Left ventricle myocardium inferior (tissue), 1 donor: ENCODE measurements around the gene RFTN1. TPM values are rescaled to one million over a fixed set of nuclear protein-coding genes. Genes with fewer than 3 reads are reported as not detected.
A peak's percentile ranks its signal among the peaks of the same experiment; 100 is the strongest.

Experiments
- DNase-seq: peaks from one replicate; pipeline ENCODE4 v3.0.0-alpha.2; 2020
- H3K27ac ChIP-seq: fragments of 200-600 bp; replicated peaks from 2 replicates; pipeline ENCODE4 v1.8.0; 2021
- H3K27me3 ChIP-seq: fragments of 200-600 bp; 2 replicates; pipeline ENCODE4 v1.8.0; 2021; ENCODE audit warnings: low read depth
- H3K36me3 ChIP-seq: fragments of 200-600 bp; 2 replicates; pipeline ENCODE4 v1.8.0; 2021
- H3K4me1 ChIP-seq: fragments of 200-600 bp; 2 replicates; pipeline ENCODE4 v1.8.0; 2021
- H3K4me3 ChIP-seq: fragments of 200-600 bp; 2 replicates; pipeline ENCODE4 v1.8.0; 2021; ENCODE audit warnings: mild to moderate bottlenecking, moderate library complexity
- H3K9me3 ChIP-seq: fragments of 200-600 bp; replicated peaks from 2 replicates; pipeline ENCODE4 v1.8.0; 2021
- intact Hi-C: fragments of 100-400 bp; cut with micrococcal nuclease; formaldehyde crosslinking; loops from one replicate; pipeline ENCODE4 v1.11.0; 2022
- total RNA-seq: library from RNA; stranded (reverse); fragmentation: NEBNext Ultra II Directional; extraction: Animal tissue kit (Norgen Biotek cat#: 25700); gene quantifications from one replicate; pipeline ENCODE4 v1.2.1, GENCODE V29; 2021
- TF ChIP-seq, protein P1 (sequence below): fragments of 200-600 bp; IDR thresholded peaks from 2 replicates; pipeline ENCODE4 v1.8.0; 2021; ENCODE audit warnings: antibody characterized with exemption, mild to moderate bottlenecking, borderline replicate concordance
- donor health status: DM: no; HTN: yes; CAD: no; lungs with severe emphysema.

Gene RFTN1
- total RNA-seq, 1 donor from 2014 or later, result 22.9 TPM

DNA sequence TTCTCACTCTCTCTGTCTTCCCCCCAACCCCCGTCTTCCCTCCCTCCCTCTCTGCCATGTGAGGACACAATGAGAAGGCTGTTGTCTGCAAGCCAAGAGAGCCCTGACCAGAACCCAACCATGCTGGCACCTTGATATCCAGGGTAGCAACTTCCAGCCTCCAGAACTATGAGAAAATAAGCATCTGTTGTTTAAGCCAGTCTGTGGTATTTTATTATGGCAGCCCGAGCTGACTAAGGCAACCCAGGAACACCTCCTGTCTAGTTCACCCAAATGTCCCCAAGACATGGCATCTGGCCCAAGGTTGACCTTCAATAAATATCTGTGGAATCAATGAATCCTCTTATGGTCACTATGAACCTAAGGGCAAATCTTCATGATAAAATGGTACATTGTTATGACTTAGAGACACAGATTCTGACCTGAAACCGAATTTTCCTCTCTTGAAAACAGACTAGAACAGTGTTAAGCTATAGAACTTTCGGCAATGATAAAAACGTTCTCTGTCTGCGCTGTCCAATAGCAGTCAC lies 26.5 kb downstream of the RFTN1 start:
- H3K27ac ChIP-seq, result no peak overlapping the region
- H3K4me3 ChIP-seq, result no peak overlapping the region
- intact Hi-C loops, result no loop called here
- TF ChIP-seq, protein P1, sequence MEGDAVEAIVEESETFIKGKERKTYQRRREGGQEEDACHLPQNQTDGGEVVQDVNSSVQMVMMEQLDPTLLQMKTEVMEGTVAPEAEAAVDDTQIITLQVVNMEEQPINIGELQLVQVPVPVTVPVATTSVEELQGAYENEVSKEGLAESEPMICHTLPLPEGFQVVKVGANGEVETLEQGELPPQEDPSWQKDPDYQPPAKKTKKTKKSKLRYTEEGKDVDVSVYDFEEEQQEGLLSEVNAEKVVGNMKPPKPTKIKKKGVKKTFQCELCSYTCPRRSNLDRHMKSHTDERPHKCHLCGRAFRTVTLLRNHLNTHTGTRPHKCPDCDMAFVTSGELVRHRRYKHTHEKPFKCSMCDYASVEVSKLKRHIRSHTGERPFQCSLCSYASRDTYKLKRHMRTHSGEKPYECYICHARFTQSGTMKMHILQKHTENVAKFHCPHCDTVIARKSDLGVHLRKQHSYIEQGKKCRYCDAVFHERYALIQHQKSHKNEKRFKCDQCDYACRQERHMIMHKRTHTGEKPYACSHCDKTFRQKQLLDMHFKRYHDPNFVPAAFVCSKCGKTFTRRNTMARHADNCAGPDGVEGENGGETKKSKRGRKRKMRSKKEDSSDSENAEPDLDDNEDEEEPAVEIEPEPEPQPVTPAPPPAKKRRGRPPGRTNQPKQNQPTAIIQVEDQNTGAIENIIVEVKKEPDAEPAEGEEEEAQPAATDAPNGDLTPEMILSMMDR, result no peak
- peaks cover 40% of the 10 kb centered on the region for H3K36me3 ChIP-seq
- no peaks in the 10 kb centered on the region for H3K9me3 ChIP-seq
- no peaks in the 10 kb centered on the region for H3K27me3 ChIP-seq
- no peak for DNase-seq
- peaks cover 59% of the 10 kb centered on the region for H3K4me1 ChIP-seq

DNA sequence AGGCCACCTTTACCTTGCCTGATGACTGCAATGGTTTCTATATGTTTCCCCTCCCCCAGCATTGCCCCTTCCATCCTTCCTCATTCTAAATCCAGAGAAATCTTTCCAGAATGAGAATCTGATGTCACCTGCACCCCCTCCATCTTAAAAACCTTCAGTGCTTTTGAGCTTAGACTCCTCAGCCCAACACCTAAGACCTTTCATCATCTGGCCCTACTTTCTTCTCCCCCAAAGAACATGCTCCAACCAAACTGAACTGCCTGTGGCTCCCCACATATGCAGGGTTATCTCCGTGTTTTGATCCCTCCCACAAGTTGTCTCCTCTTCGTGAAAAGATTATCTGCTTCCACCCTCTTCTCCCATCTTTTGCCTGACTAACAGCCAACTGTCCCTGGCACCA lies 27.3 kb downstream of the RFTN1 start:
- peaks cover 67% of the 10 kb centered on the region for H3K4me1 ChIP-seq
- no peaks in the 10 kb centered on the region for H3K9me3 ChIP-seq
- DNase-seq, result no peak
- peaks cover 32% of the 10 kb centered on the region for H3K36me3 ChIP-seq
- H3K4me3 ChIP-seq, result no peak overlapping the region
- intact Hi-C loops, result no loop called here
- H3K27me3 ChIP-seq, result no peaks in the 10 kb centered on the region
- TF ChIP-seq, protein P1, result no peak
- H3K27ac ChIP-seq, result peak overlapping the region; percentile 58

DNA sequence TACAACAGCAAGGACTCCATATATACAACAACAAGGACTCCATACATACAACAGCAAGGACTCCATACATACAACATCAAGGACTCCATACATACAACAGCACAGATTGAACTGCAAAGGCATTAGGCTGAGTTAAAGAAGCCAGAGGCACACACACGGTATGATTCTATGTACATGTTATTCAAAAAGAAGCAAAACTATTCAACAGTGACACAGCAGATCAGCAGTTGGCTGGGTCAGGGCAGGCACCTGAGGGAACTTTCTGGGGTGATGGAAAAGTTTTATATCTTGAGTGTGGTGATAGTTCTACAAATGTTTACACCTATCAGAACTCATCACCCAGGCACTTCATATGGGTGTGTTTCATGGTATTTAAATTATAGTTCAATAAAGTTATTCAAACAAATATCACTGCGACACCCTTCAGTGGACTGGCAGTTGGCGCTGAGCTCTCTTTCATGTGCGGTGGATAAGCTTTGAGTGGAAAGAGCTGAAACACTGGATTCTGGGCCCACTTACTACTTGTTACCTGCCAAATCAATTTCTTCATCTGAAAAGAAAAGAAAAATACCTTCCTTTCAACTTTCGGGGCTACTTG lies 28.0 kb downstream of the RFTN1 start:
- H3K9me3 ChIP-seq, result no peaks in the 10 kb centered on the region
- peak overlapping the region; percentile 58 for H3K27ac ChIP-seq
- no peaks in the 10 kb centered on the region for H3K27me3 ChIP-seq
- no peak for DNase-seq
- intact Hi-C loops, result no loop called here
- H3K4me3 ChIP-seq, result no peak overlapping the region
- peaks cover 69% of the 10 kb centered on the region for H3K4me1 ChIP-seq
- H3K36me3 ChIP-seq, result peaks cover 30% of the 10 kb centered on the region
- TF ChIP-seq, protein P1, result no peak

DNA sequence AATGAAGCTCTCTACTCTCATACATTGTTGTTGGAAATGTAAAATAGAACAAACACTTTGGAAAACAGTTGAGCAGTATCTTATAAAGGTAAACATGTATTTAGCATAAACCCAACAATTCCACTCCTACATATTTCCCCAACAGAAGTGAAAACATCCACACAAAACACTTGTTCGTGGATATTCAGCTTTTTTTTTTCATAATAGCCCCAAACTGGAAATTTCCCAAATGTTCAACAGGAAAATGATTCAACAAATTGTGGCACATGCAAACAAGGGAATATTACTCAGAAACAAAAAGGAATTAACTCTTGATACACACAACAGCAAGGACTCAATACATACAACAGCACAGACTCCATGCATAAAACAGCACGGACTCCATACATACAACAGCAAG lies 28.5 kb downstream of the RFTN1 start:
- DNase-seq, result no peak
- Histone ChIP-seq H3K27me3 (no peaks in the 10 kb centered on the region), H3K4me1 (peaks cover 69% of the 10 kb centered on the region), H3K4me3 (no peak overlapping the region), H3K9me3 (no peaks in the 10 kb centered on the region), H3K36me3 (peaks cover 27% of the 10 kb centered on the region), H3K27ac (peak overlapping the region; percentile 58)
- intact Hi-C loops, result no loop called here
- TF ChIP-seq, protein P1, result no peak

DNA sequence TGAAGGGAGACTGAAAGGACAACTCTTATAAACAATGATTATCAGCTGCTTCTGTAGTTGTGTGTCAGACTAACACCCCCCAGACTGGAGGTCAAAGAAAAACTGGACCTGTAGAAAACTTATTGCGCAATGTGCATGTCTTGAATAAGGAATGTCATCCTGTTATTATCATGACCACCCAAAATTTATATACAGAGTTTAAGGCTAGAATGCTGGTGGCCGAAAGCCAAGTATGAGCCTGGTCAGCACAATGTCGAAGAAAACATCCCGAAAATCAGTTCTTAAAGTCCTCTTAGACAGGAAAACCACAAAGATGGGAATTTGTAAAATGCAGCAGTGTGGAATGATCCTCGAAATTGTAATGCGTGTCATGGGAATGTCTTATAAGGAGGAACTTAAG lies 29.3 kb downstream of the RFTN1 start:
- Histone ChIP-seq H3K36me3 (peaks cover 22% of the 10 kb centered on the region), H3K27me3 (no peaks in the 10 kb centered on the region), H3K4me1 (peaks cover 67% of the 10 kb centered on the region), H3K4me3 (no peak overlapping the region), H3K9me3 (no peaks in the 10 kb centered on the region), H3K27ac (peak overlapping the region; percentile 58)
- intact Hi-C loops, result no loop called here
- TF ChIP-seq, protein P1, result no peak
- no peak for DNase-seq
